ENCODE results near the gene RHBDL3.

Gene RHBDL3

GRCh38 chr17:32357615-32358014 lies 92.0 kb downstream of the RHBDL3 start:
- no peak for DNase-seq (ENCODE audit: low spot score)

GRCh38 chr17:32361270-32361669 lies 95.6 kb downstream of the RHBDL3 start:
- DNase-seq (ENCODE audit: low spot score): no peak

GRCh38 chr17:32370426-32370825 lies 104.8 kb downstream of the RHBDL3 start:
- no peak for DNase-seq (ENCODE audit: low spot score)
